PC-3 (cell line): ENCODE data around the gene AKNA. TPM values are rescaled to one million over a fixed set of nuclear protein-coding genes. Genes with fewer than 3 reads are reported as not detected.

Experiments used
- ATAC-seq: fragments of 200-7000 bp; cut with Tn5 transposase; 2 replicates; pipeline ENCODE4 v1.9.1; 2020; ENCODE audit warnings: mild to moderate bottlenecking, moderate library complexity
- BruUV-seq: library from RNA; stranded (reverse); fragments of 400-500 nt; replicated peaks from 2 replicates; lab custom pipeline; 2021; lab: Mats Ljungman, UMichigan
- CTCF ChIA-PET: fragments of 300-600 bp; sonication (Branson Sonifier 250); formaldehyde crosslinking; loops from one replicate; lab custom pipeline; 2022; ENCODE audit warnings: antibody characterized with exemption; lab: Charles Lee
- POLR2A ChIA-PET: fragments of 300-600 bp; sonication (Branson Sonifier 250); formaldehyde crosslinking; loops from one replicate; lab custom pipeline; 2022; ENCODE audit warnings: antibody characterized with exemption; ENCODE audit not compliant: unreplicated experiment; lab: Charles Lee
- DNase-seq: peaks from one replicate; pipeline ENCODE4 v3.0.0-alpha.2; 2015
- H2AFZ ChIP-seq: fragments of 300-600 bp; sonication (generic); 2 replicates; pipeline ENCODE4 v1.6.0; 2016; ENCODE audit warnings: antibody characterized with exemption, low read length
- H3F3A ChIP-seq: fragments of 300-600 bp; sonication (generic); one replicate; pipeline ENCODE4 v1.6.0; 2017; ENCODE audit warnings: antibody characterized with exemption, low read length, control low read depth, mild to moderate bottlenecking; ENCODE audit not compliant: unreplicated experiment
- H3K27ac ChIP-seq: fragments of 300-600 bp; sonication (generic); 2 replicates; pipeline ENCODE4 v1.5.1; 2016; ENCODE audit warnings: mild to moderate bottlenecking, low read length
- H3K27me3 ChIP-seq: fragments of 300-600 bp; sonication (generic); 2 replicates; pipeline ENCODE4 v1.6.1; 2016; ENCODE audit warnings: low read length, mixed read lengths
- H3K36me3 ChIP-seq: fragments of 300-600 bp; sonication (generic); 2 replicates; pipeline ENCODE4 v1.6.1; 2016; ENCODE audit warnings: low read depth, mixed run types, low read length, mixed read lengths
- H3K4me1 ChIP-seq: fragments of 300-600 bp; sonication (generic); 2 replicates; pipeline ENCODE4 v1.5.1; 2016; ENCODE audit warnings: low read length; ENCODE audit not compliant: insufficient read depth
- H3K4me2 ChIP-seq: fragments of 300-600 bp; sonication (generic); 2 replicates; pipeline ENCODE4 v1.6.0; 2016; ENCODE audit warnings: low read length
- H3K4me3 ChIP-seq: fragments of 300-600 bp; sonication (generic); 2 replicates; pipeline ENCODE4 v1.5.1; 2016; ENCODE audit warnings: mild to moderate bottlenecking, low read length, mixed read lengths
- H3K79me2 ChIP-seq: fragments of 300-600 bp; sonication (generic); 2 replicates; pipeline ENCODE4 v1.6.1; 2017; ENCODE audit warnings: low read length, mixed read lengths
- H3K9ac ChIP-seq: fragments of 300-600 bp; sonication (generic); 2 replicates; pipeline ENCODE4 v1.6.0; 2016; ENCODE audit warnings: mild to moderate bottlenecking, low read length
- H3K9me2 ChIP-seq: fragments of 300-600 bp; sonication (generic); replicated peaks from 2 replicates; pipeline ENCODE4 v1.6.1; 2016; ENCODE audit warnings: mixed run types, low read length, mixed read lengths
- H3K9me3 ChIP-seq: fragments of 300-600 bp; sonication (generic); 2 replicates; pipeline ENCODE4 v1.6.1; 2016; ENCODE audit warnings: low read length, mixed read lengths
- H4K20me1 ChIP-seq: fragments of 300-600 bp; sonication (generic); 2 replicates; pipeline ENCODE4 v1.6.1; 2016; ENCODE audit warnings: low read length, mixed read lengths
- EZH2 ChIP-seq: fragments of 300-600 bp; sonication (generic); IDR thresholded peaks from one replicate; pipeline ENCODE4 v1.6.1; 2017; ENCODE audit warnings: antibody characterized with exemption, mild to moderate bottlenecking, low read length; ENCODE audit not compliant: unreplicated experiment
- EZH2phosphoT487 ChIP-seq: fragments of 300-600 bp; sonication (generic); IDR thresholded peaks from 2 replicates; pipeline ENCODE4 v1.6.1; 2018; ENCODE audit warnings: mild to moderate bottlenecking, antibody characterized with exemption, low read length, borderline replicate concordance
- intact Hi-C: fragments of 100-400 bp; cut with micrococcal nuclease; formaldehyde crosslinking; loops from 2 replicates; pipeline ENCODE4 v1.9.0; 2023
- total RNA-seq: library from RNA; depleted of rRNA; stranded (reverse); fragments of >200 nt; gene quantifications from 2 replicates; pipeline ENCODE4 v1.2.3, GENCODE V29; 2014
- TF ChIP-seq, protein P1 (sequence below): fragments of 300-600 bp; sonication (generic); conservative IDR thresholded peaks from 2 replicates; pipeline ENCODE4 v1.5.1; 2017; ENCODE audit warnings: antibody characterized with exemption, low read depth, mild to moderate bottlenecking, low read length

AKNA gene
- total RNA-seq, 1 experiment from 2014 or later = 9.1 TPM

DNA sequence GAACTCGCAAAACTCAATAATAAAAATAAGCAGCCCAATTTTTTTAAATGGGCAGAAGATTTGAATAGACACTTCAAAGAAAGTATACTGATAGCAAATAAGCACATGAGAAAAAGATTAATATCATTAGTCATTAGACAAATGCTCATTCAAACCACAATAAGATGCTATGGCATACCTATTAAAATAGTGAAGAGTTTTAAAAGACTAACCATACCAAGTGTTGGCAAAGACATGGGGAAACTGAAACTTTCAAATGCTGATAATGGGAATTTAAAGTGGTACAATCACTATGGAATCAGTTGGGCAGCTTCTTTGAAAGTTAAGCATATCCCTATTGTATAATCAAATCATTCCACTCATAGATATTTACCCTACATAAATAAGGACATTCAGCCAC, 91.4 kb downstream of the AKNA start:
- no peaks in the 10 kb centered on the region for H3K4me1 ChIP-seq
- intact Hi-C loops = no loop called here
- H3K9ac ChIP-seq = no peak overlapping the region
- H4K20me1 ChIP-seq = no peaks in the 10 kb centered on the region
- H3K27me3 ChIP-seq = no peaks in the 10 kb centered on the region
- no peak overlapping the region for H2AFZ ChIP-seq
- POLR2A ChIA-PET = no interaction called here
- H3K9me3 ChIP-seq = no peaks in the 10 kb centered on the region
- TF ChIP-seq, protein P1, sequence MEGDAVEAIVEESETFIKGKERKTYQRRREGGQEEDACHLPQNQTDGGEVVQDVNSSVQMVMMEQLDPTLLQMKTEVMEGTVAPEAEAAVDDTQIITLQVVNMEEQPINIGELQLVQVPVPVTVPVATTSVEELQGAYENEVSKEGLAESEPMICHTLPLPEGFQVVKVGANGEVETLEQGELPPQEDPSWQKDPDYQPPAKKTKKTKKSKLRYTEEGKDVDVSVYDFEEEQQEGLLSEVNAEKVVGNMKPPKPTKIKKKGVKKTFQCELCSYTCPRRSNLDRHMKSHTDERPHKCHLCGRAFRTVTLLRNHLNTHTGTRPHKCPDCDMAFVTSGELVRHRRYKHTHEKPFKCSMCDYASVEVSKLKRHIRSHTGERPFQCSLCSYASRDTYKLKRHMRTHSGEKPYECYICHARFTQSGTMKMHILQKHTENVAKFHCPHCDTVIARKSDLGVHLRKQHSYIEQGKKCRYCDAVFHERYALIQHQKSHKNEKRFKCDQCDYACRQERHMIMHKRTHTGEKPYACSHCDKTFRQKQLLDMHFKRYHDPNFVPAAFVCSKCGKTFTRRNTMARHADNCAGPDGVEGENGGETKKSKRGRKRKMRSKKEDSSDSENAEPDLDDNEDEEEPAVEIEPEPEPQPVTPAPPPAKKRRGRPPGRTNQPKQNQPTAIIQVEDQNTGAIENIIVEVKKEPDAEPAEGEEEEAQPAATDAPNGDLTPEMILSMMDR = no peak
- TF ChIP-seq EZH2phosphoT487 (no peak), EZH2 (no peak)
- no peaks in the 10 kb centered on the region for H3K9me2 ChIP-seq
- H3K36me3 ChIP-seq = peaks cover 6% of the 10 kb centered on the region; the same call in 1 of the 2 replicates
- no peak overlapping the region for H3K4me2 ChIP-seq
- H3K27ac ChIP-seq = no peak overlapping the region
- ATAC-seq = no peak
- BruUV-seq = no TSS peak
- no peaks in the 10 kb centered on the region for H3F3A ChIP-seq
- H3K4me3 ChIP-seq = no peak overlapping the region
- DNase-seq = no peak
- CTCF ChIA-PET = no interaction called here
- no peaks in the 10 kb centered on the region for H3K79me2 ChIP-seq

DNA sequence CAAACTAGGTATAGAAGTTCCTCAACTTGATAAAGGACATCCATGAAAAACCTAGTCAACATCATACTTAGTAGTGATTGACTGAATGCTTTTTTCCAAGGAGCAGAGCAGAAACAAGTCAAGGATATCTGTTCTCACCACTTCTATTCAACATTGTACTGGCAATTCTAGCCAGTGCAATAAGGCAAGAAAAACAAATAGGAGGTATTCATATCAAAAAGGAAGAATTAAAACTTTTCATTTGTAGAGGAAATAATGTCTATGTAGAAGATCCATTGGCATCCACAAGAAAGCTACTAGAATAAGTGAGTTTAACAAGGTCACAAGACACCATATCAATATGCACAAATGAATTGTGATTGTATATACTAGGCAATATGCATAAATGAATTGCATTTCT, 93.1 kb downstream of the AKNA start:
- no peak overlapping the region for H3K9ac ChIP-seq
- BruUV-seq = no TSS peak
- no peaks in the 10 kb centered on the region for H4K20me1 ChIP-seq
- no peak overlapping the region for H3K4me3 ChIP-seq
- no peaks in the 10 kb centered on the region for H3K9me3 ChIP-seq
- ChIA-PET POLR2A (no interaction called here), CTCF (interaction anchor here (0.7 kb wide), 1 partner anchor 141 kb away, joined by 14 read pairs; no protein-coding TSS in a partner anchor)
- H3K27me3 ChIP-seq = no peaks in the 10 kb centered on the region
- H3K9me2 ChIP-seq = no peaks in the 10 kb centered on the region
- no peaks in the 10 kb centered on the region for H3F3A ChIP-seq
- ATAC-seq (no peak), DNase-seq (no peak)
- H2AFZ ChIP-seq = no peak overlapping the region
- no peaks in the 10 kb centered on the region for H3K79me2 ChIP-seq
- TF ChIP-seq EZH2phosphoT487 = no peak
- TF ChIP-seq EZH2 = no peak
- TF ChIP-seq, protein P1 = no peak
- H3K36me3 ChIP-seq = peaks cover 6% of the 10 kb centered on the region; the same call in 1 of the 2 replicates
- H3K4me2 ChIP-seq = no peak overlapping the region
- intact Hi-C loops = no loop called here
- no peaks in the 10 kb centered on the region for H3K4me1 ChIP-seq
- no peak overlapping the region for H3K27ac ChIP-seq

DNA sequence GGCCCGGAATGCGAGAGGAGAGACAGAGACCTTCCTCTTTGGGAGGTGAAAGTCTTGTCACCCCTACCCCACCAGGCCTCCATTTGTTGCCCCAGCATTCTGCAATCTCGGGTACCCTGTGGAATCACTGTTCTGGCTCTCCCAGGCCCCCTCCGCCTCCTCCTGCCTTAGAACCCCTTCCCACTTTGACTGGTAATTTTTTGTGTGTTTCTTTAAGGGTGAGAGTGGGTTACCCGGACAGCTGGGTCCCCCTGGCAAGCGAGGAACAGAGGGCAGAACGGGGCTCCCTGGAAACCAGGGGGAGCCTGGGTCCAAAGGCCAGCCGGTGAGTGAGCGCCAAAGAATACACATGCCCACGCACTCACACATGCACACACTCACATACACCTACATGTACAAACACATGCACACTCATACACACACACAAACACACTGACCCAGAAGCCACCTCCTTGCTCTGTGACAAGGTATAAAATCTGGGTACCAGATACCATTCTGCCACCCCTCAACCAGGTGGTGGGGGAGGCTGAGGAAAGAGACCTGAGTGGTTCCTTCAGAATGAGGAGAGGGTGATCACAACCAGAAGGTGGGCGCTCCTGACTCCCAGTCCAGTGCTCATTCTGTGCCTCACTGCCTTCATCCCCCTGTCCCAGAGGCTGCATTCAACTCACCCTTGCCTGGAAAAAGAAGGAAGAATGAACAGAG, 95.7 kb downstream of the AKNA start:
- DNase-seq (no peak), ATAC-seq (no peak)
- H3K79me2 ChIP-seq = no peaks in the 10 kb centered on the region
- intact Hi-C loops = loop anchor here (1.0 kb wide), 2 partner anchors 137 to 184 kb away; partner anchors contain the start of gene COL27A1
- no TSS peak for BruUV-seq
- peaks cover 6% of the 10 kb centered on the region; the same call in 1 of the 2 replicates for H3K36me3 ChIP-seq
- H3K27ac ChIP-seq = no peak overlapping the region
- TF ChIP-seq, protein P1 = no peak
- TF ChIP-seq EZH2 = no peak
- no peak for TF ChIP-seq EZH2phosphoT487
- H3K9me3 ChIP-seq = no peaks in the 10 kb centered on the region
- H3K9me2 ChIP-seq = no peaks in the 10 kb centered on the region
- H3K4me2 ChIP-seq = no peak overlapping the region
- no peak overlapping the region for H3K4me3 ChIP-seq
- H2AFZ ChIP-seq = no peak overlapping the region
- H3K27me3 ChIP-seq = no peaks in the 10 kb centered on the region
- H3K4me1 ChIP-seq = no peaks in the 10 kb centered on the region
- POLR2A ChIA-PET = no interaction called here
- H3F3A ChIP-seq = no peaks in the 10 kb centered on the region
- no peaks in the 10 kb centered on the region for H4K20me1 ChIP-seq
- no peak overlapping the region for H3K9ac ChIP-seq
- CTCF ChIA-PET = no interaction called here
